Keratinocyte (primary cell): Measurements from ENCODE around the gene NAA80. TPM values are rescaled to one million over a fixed set of nuclear protein-coding genes. Genes with fewer than 3 reads are reported as not detected.

ENCODE experiments used
- DNase-seq: peaks from one replicate; pipeline ENCODE4 v3.0.0-alpha.2; 2011; ENCODE audit warnings: low read depth, missing footprints, low spot score
- FAIRE-seq: peaks from 2 replicates; lab custom pipeline; 2011; peaks lifted over from hg19 to GRCh38; lab: Jason Lieb, UNC
- H2AFZ ChIP-seq: 2 replicates; pipeline ENCODE4 v1.6.0; 2012; ENCODE audit warnings: low read length, control low read depth, inconsistent platforms; ENCODE audit not compliant: control insufficient read depth
- H3K27ac ChIP-seq: 2 replicates; pipeline ENCODE4 v1.5.1; 2011; ENCODE audit warnings: low read length; ENCODE audit not compliant: control insufficient read depth, insufficient read depth
- H3K27me3 ChIP-seq: 3 replicates; pipeline ENCODE4 v1.6.0; 2011; ENCODE audit warnings: low read length; ENCODE audit not compliant: control insufficient read depth, insufficient read depth; ENCODE audit errors: extremely low read depth
- H3K36me3 ChIP-seq, 2 experiments: 2 replicates in 1 of 2; 3 replicates in 1 of 2; pipeline ENCODE4 v1.5.1; 2011; ENCODE audit warnings: low read length in 2 of 2, mild to moderate bottlenecking in 1 of 2; ENCODE audit not compliant: control insufficient read depth in 2 of 2, insufficient read depth in 2 of 2; ENCODE audit errors: extremely low read depth in 1 of 2
- H3K4me1 ChIP-seq: 3 replicates; pipeline ENCODE4 v1.5.1; 2011; ENCODE audit warnings: low read length; ENCODE audit not compliant: control insufficient read depth, insufficient read depth; ENCODE audit errors: extremely low read depth
- H3K4me2 ChIP-seq: 3 replicates; pipeline ENCODE4 v1.6.0; 2011; ENCODE audit warnings: low read depth, low read length; ENCODE audit not compliant: control insufficient read depth, insufficient read depth; ENCODE audit errors: extremely low read depth
- H3K4me3 ChIP-seq, 3 experiments: fragments of 200-600 bp in 1 of 3; sonication (generic) in 1 of 3; 2 replicates in 2 of 3; 3 replicates in 1 of 3; pipeline ENCODE4 v1.5.1; 2011 to 2016; ENCODE audit warnings: low read length in 3 of 3, mild to moderate bottlenecking in 3 of 3, control low read depth in 2 of 3, inconsistent platforms in 1 of 3, low read depth in 1 of 3, mixed read lengths in 1 of 3, mixed run types in 1 of 3, moderate library complexity in 1 of 3; ENCODE audit not compliant: control insufficient read depth in 2 of 3, insufficient read depth in 2 of 3; ENCODE audit errors: extremely low read depth in 1 of 3
- H3K79me2 ChIP-seq: 2 replicates; pipeline ENCODE4 v1.6.0; 2012; ENCODE audit warnings: low read length; ENCODE audit not compliant: control insufficient read depth, insufficient read depth
- H3K9ac ChIP-seq: 3 replicates; pipeline ENCODE4 v1.6.0; 2011; ENCODE audit warnings: low read length; ENCODE audit not compliant: control insufficient read depth, insufficient read depth; ENCODE audit errors: extremely low read depth
- H3K9me1 ChIP-seq: 3 replicates; pipeline ENCODE4 v1.6.0; 2011; ENCODE audit warnings: low read length; ENCODE audit not compliant: control insufficient read depth, insufficient read depth; ENCODE audit errors: extremely low read depth
- H3K9me3 ChIP-seq: 2 replicates; pipeline ENCODE4 v1.5.1; 2012; ENCODE audit warnings: low read depth, low read length; ENCODE audit not compliant: control insufficient read depth
- H4K20me1 ChIP-seq: 3 replicates; pipeline ENCODE4 v1.6.0; 2011; ENCODE audit warnings: low read length; ENCODE audit not compliant: control insufficient read depth, insufficient read depth; ENCODE audit errors: extremely low read depth
- EZH2 ChIP-seq: IDR thresholded peaks from one replicate; pipeline ENCODE4 v1.6.1; 2012; ENCODE audit warnings: inconsistent platforms, mild to moderate bottlenecking, low read length, moderate library complexity
- dilution Hi-C: fragments of 300-500 bp; cut with MboI; formaldehyde crosslinking; loops from one replicate; pipeline ENCODE4 v1.7.0; 2020; ENCODE audit warnings: low sequenced_read_pairs; ENCODE audit not compliant: extremely low pct_ligation_motif_present
- polyA plus RNA-seq, 5 experiments: library from polyadenylated mRNA; depleted of rRNA in 3 of 5; stranded (reverse) in 3 of 5; stranded (forward) in 1 of 5; unstranded in 1 of 5; fragments of >200 nt; gene quantifications; 1 replicate in 1 of 5; 2 replicates in 3 of 5; 3 replicates in 1 of 5; pipeline versions ENCODE4 v1.2.1 to v1.2.3, GENCODE V29; 2011 to 2012; ENCODE audit warnings: missing spikeins in 2 of 5, low read depth in 1 of 5, low replicate concordance in 1 of 5
- TF ChIP-seq, protein P1 (sequence below), 3 experiments: IDR thresholded peaks in 1 of 3; conservative IDR thresholded peaks in 1 of 3; optimal IDR thresholded peaks in 1 of 3; 2 replicates in 2 of 3; 3 replicates in 1 of 3; pipeline versions ENCODE3 to v1.5.1; 2011; ENCODE audit warnings: low read length in 3 of 3, mild to moderate bottlenecking in 3 of 3, moderate library complexity in 2 of 3, control low read depth in 1 of 3, inconsistent platforms in 1 of 3; ENCODE audit not compliant: insufficient read depth in 2 of 3; ENCODE audit errors: extremely low read depth in 1 of 3

NAA80 gene
- polyA plus RNA-seq, 1 donor (not counting 4 experiments of a cell fraction or from before 2014, with no cell fraction given) = 6.1 TPM

DNA sequence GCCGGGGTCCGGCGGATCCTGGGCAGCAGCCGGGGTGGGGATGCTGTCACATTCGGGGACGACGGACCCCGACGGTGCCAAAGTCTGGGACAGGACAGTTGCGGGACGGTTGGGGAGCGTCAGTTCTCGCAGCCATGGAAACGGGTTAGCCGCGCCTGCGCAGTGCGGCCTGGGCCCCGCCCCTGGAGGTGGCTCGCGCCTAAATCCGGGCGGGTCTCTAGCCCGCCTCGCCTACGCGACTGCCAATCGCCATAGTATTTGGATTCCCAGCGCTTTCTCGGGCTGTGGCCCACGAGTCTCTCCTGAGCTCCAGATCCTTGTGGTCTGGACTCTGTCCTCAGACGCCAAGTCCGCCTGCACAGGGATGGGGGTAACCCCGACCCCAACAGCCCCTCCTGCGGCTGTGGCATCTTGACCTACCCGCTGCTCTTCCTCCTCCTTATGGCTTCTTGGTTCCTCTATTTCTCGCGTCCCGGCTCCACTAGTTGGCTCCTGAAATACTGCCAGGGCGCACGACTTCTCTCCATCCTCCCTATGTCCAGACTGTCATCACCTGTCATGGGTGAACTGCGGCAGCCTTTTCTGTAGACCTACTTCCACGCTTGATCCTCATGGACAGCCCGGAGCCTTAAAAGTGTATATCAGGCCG is 46.5 kb upstream of the NAA80 start, which contains the start of gene ZMYND10:
ZMYND10 (minus strand) TSS at position 147 of the 649 bp plus-strand sequence. CDS start 153 bp downstream, outside the sequence.
- H3K9ac ChIP-seq = peak within 1 kb of the TSS; percentile 54
- no peak for DNase-seq

DNA sequence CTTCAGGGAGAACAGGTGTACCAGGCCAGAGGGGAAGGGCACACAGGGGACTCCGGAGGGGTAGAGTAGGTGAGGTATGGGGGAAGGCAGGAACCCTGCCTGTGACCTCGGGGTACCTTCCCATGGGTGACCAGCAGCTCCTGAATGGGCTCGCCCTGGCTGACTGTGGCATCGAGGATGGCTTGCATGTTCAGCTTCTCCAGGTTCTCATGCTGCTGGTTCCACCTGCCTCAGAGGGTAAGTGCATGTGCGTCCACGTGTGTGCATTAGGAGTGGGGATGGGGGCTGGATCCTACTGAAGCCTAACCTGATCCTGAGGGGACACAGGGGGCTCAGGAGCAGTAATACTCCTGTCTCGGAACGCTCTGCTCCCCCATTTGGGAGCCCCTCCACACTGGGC is 45.8 kb upstream of the NAA80 start:
- no peak overlapping the region for H3K9ac ChIP-seq
- peaks cover 7 to 10% of the 10 kb centered on the region in 2 experiments for H3K36me3 ChIP-seq
- peak overlapping the region in 2 of 3 experiments; percentile 58 to 67 for H3K4me3 ChIP-seq
- TF ChIP-seq EZH2 = no peak
- TF ChIP-seq, protein P1, sequence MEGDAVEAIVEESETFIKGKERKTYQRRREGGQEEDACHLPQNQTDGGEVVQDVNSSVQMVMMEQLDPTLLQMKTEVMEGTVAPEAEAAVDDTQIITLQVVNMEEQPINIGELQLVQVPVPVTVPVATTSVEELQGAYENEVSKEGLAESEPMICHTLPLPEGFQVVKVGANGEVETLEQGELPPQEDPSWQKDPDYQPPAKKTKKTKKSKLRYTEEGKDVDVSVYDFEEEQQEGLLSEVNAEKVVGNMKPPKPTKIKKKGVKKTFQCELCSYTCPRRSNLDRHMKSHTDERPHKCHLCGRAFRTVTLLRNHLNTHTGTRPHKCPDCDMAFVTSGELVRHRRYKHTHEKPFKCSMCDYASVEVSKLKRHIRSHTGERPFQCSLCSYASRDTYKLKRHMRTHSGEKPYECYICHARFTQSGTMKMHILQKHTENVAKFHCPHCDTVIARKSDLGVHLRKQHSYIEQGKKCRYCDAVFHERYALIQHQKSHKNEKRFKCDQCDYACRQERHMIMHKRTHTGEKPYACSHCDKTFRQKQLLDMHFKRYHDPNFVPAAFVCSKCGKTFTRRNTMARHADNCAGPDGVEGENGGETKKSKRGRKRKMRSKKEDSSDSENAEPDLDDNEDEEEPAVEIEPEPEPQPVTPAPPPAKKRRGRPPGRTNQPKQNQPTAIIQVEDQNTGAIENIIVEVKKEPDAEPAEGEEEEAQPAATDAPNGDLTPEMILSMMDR (optimal IDR thresholded peaks at IDR 0.05 in 1 of 3, IDR thresholded peaks at IDR 0.05 in 1 of 3, conservative IDR thresholded peaks at IDR 0.05 in 1 of 3; ENCODE audit: extremely low read depth in 1 of 3, insufficient read depth in 2 of 3, low read length in 3 of 3) = no peak
- dilution Hi-C loops = no loop called here
- no peaks in the 10 kb centered on the region for H3K9me3 ChIP-seq
- H3K4me1 ChIP-seq = peaks cover 20% of the 10 kb centered on the region
- no peak for FAIRE-seq
- no peaks in the 10 kb centered on the region for H3K79me2 ChIP-seq
- H3K9me1 ChIP-seq = no peaks in the 10 kb centered on the region
- H2AFZ ChIP-seq = no peak overlapping the region
- H3K4me2 ChIP-seq = peak overlapping the region; percentile 93
- H4K20me1 ChIP-seq = no peaks in the 10 kb centered on the region
- no peak overlapping the region for H3K27ac ChIP-seq
- H3K27me3 ChIP-seq = no peaks in the 10 kb centered on the region
- DNase-seq = no peak

More for the DNA sequence above, 46.5 kb upstream of the NAA80 start, which contains the start of gene ZMYND10:
- Histone ChIP-seq H3K27me3 (no peaks in the 10 kb centered on the region), H3K9me3 (no peaks in the 10 kb centered on the region), H3K4me1 (peaks cover 22% of the 10 kb centered on the region), H3K79me2 (peaks cover 3% of the 10 kb centered on the region), H3K9me1 (no peaks in the 10 kb centered on the region), H3K36me3 (peaks cover 7 to 10% of the 10 kb centered on the region in 2 experiments), H3K4me2 (peak within 1 kb of the TSS; percentile 93), H3K27ac (no peak within 1 kb of the TSS), H4K20me1 (no peaks in the 10 kb centered on the region), H3K4me3 (peak within 1 kb of the TSS; percentile 19 to 67 (median 58)), H2AFZ (peak within 1 kb of the TSS; percentile 88)
- TF ChIP-seq EZH2 = no peak
- TF ChIP-seq, protein P1 (optimal IDR thresholded peaks at IDR 0.05 in 1 of 3, IDR thresholded peaks at IDR 0.05 in 1 of 3, conservative IDR thresholded peaks at IDR 0.05 in 1 of 3; ENCODE audit: extremely low read depth in 1 of 3, insufficient read depth in 2 of 3, low read length in 3 of 3) = no peak
- dilution Hi-C loops = no loop called here
- no peak for FAIRE-seq
